NT2/D1 (cell line): ENCODE results near the gene LIN7A.

ENCODE experiments used
- YY1 ChIP-seq: IDR thresholded peaks from 2 replicates; pipeline ENCODE4 v1.6.1; 2011; ENCODE audit not compliant: insufficient read length, insufficient read depth
- ZNF274 ChIP-seq: IDR thresholded peaks from 2 replicates; pipeline ENCODE4 v1.6.1; 2011; ENCODE audit warnings: mild to moderate bottlenecking, low read depth, low read length

- TF ChIP-seq ZNF274 (no peak), YY1 (no peak)
Measured at GRCh38 chr12:80935111-80935510, 2.6 kb downstream of the LIN7A start.
